NCI-H187 treated with DMSO at 0.1 percent for 48 hours (cell line): ENCODE measurements around the gene ALG12.

Experiments used
- DNase-seq: peaks from one replicate; lab custom pipeline; 2025; lab: John Stamatoyannopoulos, UW

Gene ALG12

DNA sequence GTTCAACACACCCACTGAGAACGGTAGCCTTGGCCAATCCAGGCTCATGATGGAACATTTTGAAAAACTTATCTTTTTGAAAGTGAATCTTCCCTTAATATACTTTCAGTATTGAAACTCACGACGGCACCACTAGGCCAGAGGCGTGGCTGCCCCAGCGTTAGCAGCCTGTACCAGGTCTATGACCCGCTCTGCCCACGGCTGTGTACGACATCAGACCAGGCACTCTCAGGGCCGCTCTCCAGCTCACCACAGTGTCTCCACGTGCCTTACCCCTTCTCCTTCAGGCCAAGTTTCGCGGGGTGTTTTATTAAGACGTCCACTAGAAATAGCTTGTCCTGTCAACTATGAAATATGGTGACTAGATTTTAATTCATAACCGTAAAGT lies 31.2 kb downstream of the ALG12 start:
- no peak for DNase-seq

DNA sequence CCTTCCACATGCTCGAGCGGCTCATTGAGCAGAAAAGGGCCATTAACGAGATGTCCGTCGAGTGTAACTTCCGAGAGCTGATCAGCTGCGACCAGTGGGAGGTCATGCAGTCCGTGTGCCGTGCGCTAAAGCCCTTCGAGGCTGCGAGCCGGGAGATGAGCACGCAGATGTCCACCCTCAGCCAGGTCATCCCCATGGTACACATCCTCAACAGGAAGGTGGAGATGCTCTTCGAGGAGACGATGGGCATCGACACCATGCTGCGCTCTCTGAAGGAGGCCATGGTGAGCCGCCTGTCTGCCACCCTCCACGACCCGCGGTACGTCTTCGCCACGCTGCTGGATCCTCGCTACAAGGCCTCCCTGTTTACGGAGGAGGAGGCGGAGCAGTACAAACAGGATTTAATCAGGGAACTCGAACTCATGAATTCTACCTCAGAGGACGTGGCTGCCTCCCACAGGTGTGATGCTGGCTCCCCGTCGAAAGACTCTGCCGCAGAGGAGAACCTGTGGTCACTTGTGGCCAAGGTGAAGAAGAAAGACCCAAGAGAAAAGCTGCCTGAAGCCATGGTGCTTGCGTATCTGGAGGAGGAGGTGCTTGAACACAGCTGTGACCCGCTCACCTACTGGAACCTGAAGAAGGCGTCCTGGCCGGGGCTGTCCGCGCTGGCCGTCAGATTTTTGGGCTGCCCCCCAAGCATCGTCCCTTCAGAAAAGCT lies 31.7 kb downstream of the ALG12 start:
- no peak for DNase-seq

DNA sequence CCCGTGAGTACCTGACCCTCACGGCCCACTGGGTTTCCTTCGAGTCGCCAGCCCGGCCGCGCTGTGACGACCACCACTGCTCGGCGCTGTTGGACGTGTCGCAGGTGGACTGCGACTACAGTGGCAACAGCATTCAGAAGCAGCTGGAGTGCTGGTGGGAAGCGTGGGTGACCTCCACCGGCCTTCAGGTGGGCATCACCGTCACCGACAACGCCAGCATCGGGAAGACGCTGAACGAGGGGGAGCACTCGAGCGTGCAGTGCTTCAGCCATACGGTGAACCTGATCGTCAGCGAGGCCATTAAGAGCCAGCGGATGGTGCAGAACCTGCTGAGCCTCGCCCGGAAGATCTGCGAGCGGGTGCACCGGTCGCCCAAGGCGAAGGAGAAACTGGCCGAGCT lies 32.4 kb downstream of the ALG12 start:
- DNase-seq: no peak

DNA sequence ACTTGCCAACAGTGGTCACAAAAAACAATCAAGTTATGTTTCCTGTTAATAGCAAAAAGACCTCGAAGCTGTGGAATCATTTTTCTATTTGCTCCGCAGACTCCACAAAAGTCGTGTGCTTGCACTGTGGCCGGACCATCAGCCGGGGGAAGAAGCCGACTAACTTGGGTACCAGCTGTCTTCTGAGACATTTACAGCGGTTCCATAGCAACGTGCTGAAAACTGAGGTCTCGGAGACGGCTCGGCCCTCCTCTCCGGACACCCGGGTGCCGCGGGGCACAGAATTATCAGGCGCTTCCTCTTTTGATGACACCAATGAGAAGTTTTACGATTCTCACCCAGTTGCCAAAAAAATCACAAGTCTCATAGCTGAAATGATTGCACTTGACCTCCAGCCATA lies 33.0 kb downstream of the ALG12 start:
- no peak for DNase-seq

DNA sequence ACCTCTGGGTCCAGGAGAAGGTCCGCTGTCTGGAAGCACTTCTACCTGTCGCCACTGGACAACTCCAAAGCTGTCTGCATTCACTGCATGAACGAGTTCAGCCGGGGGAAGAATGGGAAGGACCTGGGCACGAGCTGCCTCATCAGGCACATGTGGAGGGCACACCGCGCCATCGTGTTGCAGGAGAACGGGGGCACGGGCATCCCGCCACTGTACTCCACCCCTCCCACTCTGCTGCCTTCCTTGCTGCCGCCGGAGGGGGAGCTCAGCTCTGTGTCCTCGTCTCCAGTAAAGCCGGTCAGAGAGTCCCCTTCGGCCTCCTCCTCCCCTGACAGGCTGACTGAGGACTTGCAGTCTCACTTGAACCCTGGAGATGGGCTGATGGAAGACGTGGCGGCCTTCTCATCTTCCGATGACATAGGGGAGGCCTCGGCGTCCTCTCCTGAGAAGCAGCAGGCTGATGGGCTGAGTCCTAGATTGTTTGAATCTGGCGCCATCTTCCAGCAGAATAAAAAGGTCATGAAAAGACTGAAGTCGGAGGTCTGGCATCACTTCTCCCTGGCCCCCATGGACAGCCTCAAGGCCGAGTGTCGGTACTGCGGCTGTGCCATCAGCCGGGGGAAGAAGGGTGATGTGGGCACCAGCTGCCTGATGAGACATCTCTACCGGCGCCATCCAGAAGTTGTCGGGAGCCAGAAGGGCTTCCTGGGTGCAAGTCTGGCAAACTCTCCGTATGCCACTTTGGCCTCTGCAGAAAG lies 33.6 kb downstream of the ALG12 start:
- no peak for DNase-seq

DNA sequence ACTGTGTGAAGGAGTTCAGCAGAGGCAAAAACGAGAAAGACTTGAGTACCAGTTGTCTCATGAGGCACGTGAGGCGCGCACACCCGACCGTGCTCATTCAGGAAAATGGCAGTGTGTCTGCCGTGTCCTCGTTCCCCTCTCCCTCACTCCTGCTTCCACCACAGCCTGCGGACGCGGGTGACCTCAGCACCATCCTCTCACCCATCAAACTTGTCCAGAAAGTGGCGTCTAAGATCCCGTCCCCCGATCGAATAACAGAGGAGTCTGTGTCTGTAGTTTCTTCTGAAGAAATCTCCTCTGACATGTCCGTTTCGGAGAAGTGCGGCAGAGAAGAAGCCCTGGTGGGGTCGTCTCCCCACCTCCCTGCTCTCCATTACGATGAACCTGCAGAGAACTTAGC lies 34.2 kb downstream of the ALG12 start:
- DNase-seq: no peak

DNA sequence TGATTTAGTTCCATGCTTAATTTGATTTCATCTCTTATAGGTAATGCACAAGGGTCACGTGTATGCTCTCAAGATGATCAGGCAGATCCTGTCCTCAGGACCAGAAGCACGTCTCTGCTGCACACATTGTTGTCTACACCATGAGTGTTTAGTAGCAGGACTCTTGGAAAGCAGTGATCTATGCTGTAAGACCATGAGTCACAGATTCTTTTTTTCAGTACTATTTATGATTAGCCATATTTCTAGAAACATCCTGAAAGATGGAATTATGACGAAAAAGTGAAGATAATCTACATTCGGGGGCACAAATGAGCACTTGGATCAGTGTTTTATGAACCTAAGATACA lies 35.0 kb downstream of the ALG12 start:
- no peak for DNase-seq

DNA sequence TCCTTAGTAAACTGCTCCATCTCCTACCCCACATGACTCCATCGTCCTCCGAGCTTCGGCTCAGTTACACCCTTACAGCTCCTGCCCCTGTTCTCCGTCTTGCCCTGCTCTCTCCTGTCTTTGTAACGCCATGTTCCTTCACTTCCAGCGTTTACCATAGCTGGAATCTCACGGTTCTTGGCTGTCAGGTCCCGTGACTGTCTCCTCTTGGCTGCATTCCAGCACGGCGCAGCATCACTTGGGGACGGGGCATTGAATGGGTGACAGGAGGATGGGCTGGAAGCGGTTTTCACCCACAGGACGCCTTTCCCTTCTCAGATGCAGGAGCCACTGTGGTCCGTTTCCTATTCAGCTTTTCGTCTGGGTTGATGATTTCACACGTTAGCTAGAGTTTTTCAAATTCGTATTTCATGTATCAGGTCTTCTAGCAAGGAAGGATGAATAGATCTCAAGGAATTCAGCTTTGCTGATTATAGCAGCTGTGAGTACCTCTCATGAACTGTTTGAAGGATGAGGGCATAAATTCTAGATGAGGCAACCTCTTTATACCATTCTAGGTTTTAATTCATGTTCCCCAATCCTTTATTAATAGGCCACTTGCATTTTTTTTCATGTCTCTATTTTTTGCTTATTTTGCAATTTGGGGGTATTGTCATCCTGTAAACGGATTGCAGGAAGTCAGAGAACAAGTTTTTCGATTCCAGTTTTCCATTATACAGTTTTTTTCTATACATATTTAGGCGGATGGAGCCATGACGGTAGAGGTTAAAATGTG lies 35.5 kb downstream of the ALG12 start:
- no peak for DNase-seq

DNA sequence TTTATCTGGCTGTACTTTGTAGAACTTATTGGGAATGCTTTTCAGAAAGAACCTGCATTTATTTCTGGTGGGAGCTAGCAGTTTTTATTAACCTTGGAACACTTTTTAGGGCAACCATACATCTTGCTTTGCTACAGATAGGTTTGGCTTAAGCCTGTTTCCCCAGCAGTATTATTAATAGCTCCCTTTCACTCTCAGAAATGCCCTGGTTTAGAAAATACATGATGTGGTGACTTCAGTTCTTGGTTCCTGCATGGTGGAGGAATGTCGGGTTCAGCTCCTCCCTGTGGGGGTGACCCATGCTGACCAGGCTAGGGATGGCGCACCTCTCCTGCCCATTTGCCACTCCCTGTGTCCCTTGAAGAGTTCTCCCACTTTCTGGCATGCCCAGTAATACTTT lies 36.4 kb downstream of the ALG12 start:
- no peak for DNase-seq

DNA sequence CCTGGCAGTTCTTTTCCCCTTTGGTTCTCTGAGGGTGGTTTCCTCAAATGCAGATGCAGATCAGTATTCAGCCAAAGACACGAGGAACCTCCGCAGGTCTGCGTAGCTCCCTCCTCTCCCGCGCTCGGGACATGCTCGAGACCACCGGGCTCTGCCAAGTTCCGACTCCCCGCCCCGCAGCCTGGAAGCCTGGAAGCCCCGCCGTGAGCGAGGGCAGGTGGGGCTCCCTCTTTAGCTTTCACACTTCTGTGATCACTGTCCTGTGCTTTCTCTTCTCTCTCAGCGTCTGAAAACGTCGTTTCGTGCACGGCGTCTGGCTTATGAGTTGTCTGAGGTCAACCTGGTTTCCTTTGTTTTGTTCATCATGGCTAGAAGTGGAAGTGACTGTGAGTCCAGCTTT lies 38.0 kb downstream of the ALG12 start:
- no peak for DNase-seq

DNA sequence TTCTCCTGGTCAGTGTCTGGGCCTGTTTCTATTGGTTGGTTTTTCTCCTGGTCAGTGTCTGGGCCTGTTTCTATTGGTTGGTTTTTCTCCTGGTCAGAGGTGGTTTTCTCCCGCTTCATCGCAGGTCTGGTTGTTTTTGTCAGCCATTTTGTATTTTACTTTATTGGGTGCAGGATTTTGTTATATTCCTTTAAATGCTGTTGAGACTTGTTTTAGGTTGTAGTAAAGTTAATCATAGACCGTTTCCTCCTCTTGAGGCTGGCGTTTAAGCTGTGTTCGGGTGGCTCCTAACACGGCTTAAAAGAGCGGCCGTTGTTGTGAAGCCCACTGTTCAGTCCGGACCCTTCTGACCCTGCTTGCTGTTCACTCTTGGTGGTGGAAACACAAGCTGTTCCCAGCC lies 38.4 kb downstream of the ALG12 start:
- DNase-seq: no peak

DNA sequence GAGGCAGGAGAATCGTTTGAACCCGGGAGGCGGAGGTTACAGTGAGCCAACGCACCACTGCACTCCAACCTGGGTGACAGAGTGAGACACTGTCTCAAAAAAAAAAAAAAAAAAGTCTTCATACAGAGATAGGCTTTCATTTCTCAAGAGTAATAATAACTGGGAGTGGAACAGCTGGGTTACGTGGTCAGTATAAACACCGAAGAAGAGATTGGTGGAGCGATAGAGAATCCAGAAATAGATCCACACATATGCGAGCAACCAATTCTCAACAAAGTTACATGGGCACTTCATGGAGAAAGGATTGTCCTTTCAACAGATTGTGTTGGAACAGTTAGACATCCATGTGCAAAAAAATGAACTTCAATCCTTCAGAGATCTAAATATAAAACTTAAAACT lies 40.0 kb downstream of the ALG12 start:
- no peak for DNase-seq

DNA sequence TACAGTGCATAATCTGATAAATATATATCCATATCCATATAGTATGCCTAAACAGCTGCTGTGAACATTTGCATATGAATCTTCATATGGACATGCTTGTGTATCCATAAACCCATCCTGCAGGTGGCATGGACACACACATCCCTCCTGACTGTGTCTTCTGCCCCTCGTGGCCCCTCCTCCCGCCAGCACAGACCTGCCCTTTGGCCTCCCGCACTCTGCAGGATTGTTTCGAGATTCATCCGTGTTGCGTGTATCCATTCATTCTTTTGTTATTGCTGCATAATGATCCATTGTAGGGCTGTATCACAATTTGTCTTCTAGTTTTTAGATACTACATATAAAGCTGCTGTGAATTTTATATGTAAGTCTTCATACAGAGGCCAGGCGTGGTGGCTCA lies 40.6 kb downstream of the ALG12 start:
- DNase-seq: no peak

DNA sequence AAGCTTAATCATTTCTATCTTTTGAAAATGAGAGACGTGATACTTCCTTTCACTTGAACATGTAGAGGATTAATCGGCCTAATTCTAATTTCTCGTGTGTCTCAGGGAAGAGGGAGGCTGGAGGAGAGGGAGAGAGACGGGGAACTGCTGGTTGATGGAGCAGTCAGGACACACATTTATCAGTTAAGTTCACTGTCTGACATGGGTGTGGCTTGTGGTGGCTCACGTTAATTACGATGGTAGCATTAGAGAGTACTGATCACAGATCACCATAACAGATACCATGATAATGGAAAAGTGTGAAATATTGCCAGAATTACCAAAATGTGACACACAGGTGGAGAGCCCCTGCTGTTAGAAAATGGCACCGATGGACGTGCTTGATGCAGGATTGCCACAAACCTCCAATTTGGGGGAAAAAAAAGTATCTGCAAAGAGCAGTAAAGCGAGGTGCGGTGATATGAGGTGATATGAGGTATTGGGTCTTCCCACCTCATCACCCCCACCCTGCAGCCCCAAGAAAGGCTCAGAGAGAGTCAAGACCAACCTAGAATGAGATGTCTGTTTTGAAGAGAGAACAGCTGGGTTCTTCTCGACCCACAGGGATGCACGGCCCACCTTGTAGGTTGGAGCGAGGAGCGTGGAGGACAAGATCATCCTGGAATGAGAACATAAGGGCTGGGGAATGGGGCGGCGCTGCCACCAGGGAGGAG lies 44.9 kb downstream of the ALG12 start:
- no peak for DNase-seq

DNA sequence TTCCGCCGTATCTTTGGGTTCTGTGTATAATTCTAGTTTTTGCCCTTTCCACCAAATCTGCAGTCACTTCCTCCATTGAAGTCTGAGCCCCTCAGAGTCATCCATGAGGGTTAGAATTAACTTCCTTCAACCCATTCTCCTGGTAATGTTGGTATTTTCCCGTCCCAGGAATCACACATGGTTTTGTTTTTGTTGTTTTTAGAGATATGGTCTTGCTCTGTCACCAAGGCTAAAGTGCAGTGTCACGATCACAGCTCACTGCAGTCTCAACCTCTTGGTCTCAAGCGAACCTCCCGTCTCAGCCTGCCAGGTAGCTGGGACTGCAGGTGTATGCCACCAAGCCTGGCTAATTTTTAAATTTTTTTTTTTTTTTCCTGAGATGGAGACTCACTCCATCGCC lies 45.9 kb downstream of the ALG12 start:
- DNase-seq: no peak

DNA sequence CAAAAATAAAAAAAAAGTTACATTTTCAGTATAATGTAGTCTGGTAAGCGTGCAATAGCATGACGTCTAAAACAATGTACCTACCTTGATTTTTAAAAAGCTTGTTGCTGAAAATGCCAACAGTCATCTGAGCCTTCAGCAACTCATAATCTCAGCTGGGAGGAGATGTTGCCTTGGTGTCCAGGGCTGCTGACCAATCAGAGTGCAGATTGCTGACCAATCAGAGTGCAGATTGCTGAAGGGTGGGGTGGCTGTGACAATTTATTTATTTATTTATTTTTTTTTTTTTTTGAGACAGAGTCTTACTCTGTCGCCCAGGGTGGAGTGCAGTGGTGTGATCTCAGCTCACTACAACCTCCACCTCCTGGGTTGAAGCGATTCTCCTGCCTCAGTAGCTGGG lies 46.8 kb downstream of the ALG12 start:
- no peak for DNase-seq

DNA sequence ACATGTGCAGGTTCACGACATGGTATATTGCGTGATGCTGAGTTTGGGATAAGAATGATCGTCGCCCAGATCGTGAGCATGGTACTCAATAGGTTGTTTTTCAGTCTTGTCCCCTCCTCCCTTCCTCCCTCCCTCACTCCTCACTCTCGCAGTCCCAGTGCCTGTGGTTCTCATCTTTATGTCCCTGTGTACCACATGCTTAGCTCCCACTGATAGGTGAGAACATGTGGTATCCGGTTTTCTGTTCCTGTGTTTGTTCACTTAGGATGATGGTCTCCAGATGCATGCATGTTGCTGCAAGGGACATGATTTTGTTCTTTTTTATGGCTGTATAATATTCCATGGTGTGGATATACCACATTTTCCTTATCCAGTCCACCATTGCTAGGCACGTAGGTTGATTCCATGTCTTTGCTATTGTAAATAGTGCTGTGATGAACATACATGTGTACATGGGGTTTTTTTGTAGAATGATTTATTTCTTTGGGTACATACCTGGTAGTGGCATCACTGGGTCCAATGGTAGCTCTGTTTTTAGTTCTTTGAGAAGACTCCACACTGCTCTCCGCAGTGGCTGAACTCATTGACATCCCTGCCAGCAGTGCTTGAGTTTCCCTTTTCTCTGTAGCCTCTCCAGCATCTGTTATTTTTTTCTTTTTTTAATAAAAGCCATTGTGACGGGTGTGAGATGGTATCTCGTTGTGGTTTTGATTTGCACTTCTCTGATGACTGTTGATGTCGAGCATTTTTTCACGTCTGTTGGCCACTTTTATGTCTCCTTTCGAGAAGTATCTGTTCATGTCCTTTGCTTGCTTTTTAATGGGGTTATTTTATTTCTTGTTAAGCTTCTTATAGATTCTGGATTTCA lies 48.2 kb downstream of the ALG12 start:
- DNase-seq: no peak

DNA sequence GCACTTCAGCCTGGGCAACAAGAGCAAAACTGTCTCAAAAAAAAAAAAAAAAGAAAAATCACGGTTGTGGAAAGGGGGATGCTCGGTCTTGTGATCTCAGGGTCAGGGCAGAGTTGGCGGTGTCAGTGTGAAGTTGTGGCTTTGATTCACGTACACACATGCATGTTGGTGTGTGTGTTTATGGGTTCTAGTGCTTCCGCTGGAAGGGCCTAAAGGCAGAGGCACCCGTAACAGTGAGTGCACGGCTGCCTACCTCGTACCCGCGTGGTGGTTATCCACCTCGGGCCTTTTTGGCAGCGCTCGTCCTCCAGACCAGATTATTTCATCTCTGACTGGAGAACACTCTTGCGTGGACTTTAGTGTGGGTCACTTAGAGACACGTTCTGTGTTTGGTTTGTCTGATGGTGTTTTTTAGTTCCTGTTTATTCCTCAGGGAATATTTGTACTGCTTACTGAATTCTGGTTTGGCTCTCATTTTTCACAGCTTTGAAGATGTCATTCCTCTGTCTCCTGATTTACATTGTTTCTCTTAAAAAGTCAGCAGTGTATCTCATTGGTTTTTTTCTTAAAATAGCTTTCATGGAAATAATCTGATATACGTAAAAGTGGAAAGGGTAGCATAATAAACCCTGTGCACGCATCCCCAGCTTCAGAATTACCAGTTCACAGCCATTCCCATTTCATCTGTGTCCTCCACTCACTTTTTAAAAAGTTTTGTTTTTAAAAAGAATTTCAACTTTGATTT lies 49.0 kb downstream of the ALG12 start:
- no peak for DNase-seq

DNA sequence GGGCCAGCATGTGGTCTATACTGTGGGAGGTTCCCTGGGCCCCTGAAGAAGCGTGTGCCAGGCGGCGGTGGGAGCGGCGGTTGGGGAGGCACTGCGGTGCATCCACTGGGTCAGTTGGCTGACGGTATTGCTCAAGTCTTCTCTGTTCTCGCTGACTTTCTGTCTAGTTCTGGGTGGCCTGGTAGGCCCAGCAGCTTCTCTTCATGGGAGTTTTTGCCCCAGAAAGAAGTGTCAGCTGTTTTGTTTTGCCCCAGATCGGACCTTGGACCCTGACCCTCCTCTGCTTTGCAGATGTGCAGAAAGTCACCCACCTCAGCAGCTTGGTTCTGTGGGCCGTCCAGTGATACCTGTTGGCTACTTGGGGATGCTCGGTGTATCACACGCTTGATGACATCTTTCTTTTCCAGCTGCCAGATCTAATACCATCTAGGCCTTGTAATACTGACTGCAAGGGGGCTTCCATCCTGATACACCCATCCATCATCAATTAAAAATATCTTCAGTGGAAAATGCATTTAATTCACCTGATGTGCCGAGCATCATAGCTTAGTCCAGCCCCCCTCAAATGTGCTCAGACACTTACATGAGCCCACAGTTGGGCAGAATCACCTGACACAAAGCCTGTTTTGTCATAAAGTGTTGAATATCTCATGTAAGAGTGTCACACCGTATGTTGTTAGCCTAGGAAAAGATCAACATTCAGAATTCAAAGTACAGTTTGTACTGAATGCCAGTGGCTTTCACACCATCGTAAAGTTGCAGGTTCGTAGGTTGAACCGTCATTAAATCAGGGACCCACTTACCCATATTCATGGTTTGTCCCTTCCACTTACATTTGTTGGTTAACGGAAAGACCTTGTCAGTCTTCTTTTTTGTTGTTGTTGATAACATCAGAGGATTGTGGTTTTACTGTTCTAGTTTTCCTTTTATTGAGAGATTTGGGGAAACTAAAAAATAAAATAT lies 50.7 kb downstream of the ALG12 start:
- no peak for DNase-seq

DNA sequence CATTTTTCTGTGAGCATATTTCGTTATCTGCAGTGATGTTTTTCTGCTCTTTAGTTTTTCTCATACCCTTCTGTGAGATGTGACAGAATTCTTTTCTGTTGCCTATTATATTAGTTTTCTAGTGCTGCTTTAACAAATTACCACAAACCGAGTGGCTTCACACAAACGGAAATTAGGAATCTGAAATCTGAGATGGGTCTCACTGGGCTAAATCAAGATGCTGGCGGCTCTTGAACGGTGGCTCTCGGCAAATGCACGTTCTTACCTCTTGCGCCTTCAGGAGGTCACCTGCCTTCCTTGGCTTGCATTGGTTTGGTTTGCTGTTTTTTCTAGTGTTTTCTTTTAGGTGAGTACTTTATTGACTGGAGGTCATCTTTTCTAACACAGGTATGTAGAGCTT lies 51.6 kb downstream of the ALG12 start:
- DNase-seq: no peak
